IPS DF 4.7 (cell line): ENCODE data around the gene COL6A2.
"Not testable (repeated sequence)": the region's sequence is repeated elsewhere in the genome, so short reads cannot be mapped to it uniquely, and the experiment has no call there.

Experiments used
- DNase-seq: peaks from one replicate; pipeline ENCODE4 v3.0.0-alpha.2; 2013; ENCODE audit warnings: low spot score; ENCODE audit errors: extremely low read depth

Gene COL6A2

GRCh38 chr21:46093668-46094400, 4.1 kb upstream of the COL6A2 start:
- DNase-seq = no peak

GRCh38 chr21:46094401-46095082, 3.4 kb upstream of the COL6A2 start:
- no peak for DNase-seq

- DNase-seq = no peak
Observed at GRCh38 chr21:46095083-46095719, 2.7 kb upstream of the COL6A2 start.

DNA sequence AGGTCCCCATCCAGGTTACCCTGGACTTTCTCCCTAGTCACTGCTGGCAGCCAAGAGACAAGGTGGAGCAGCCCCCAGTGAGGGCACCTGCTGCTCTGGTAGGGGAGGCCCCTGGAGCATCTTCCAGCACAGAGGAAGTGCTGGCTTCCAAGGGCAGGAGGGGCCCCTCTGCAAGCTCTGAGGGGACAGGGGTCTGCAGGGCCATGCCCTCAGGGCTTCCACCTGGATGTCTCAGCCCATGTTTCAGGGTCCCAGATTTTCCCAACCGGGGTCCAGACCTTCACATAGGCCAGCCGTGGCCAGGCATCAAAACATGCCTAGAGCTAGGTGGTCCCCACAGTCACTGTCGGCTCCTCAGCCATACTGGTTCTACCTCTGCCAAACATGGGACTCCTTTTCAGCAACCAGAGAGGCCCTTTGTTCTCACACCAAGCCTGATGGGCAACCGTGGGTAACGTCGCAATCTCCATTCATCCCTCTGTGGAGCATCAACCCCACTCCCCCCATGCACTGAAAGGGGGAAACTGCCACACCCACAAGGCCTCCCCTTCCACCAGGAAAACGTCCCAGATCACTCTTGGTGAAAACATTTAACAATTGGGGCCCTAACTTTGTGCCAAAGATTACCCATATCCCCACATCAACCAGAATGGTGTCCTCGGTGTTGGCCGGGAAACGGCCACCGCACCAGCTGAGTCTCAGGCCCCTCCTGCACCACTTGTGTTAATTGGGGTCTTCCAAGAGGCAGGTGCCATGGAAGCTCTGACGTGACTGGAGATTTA, 1.9 kb upstream of the COL6A2 start:
- no peak for DNase-seq

DNA sequence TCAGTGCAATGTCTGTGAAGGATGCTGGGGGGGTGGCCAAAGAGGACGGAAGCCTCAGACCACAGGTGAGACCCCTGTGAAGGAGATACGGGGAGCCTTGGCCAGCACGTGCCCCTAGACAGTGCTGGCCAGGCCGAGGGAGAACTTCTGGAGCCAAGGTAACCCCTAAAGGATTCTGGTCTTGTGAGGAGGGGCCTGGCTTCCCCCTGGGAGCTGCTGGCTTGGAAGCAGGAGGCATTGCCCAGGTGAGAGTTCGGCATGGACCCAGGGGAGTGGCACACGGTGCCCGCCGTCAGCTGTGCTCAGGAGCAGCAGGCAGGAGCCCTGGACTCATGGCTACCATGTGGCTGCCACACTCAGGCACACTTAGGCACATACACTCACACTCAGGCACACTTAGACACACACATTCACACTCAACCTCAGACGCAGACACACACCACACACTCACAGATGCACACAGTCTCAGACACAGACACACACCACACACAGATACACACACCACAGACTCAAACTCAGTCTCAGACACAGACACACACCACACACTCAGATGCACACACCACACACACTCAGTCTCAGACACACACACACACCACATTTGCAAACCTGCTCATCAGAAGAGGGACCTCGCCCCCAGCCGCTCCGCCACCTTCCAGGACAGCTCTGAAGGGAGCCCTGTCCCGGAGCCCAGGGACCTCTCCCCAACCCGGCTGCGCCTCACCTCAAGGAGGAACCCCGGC, 1.1 kb upstream of the COL6A2 start:
- no peak for DNase-seq

- no peak for DNase-seq
Observed at GRCh38 chr21:46098303-46099141, 610 bp downstream of the COL6A2 start.

GRCh38 chr21:46099476-46099875, 1.6 kb downstream of the COL6A2 start:
- no peak for DNase-seq

DNA sequence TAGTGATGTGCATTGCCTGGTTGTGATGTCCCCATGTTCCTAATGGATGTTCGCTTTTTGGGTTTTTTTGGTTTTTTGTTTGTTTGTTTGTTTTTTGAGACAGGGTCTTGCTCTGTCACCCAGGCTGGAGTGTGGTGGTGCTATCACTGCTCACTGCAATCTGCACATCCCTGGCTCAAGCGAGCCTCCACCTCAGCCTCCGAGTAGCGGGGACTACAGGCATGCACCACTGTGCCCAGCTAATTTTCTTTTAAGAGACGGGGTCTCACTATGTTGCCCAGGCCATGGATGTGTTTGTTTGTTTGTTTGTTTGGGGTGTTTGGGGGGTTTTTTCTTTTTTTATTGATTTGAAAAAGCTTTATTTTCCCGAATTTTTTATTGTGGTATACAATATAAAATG, 2.1 kb downstream of the COL6A2 start:
- DNase-seq = no peak

DNA sequence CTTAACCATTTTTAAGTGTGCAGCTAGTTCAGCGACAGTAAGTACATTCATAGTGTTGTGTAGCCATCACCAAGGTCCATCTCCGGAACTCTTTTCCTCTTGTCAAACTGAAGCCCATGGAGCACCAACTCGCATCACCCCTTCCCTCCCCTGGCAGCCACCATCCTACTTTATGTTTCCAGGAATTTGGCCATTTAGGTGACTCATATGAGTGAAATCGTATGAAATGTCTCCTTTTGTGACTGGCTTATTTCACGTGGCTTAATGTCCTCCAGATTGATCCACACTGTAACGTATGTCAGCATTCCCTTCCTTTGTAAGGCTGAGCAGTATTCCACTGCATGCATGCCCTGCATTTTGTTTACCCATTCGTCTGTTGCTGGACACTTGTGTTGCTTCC, 2.5 kb downstream of the COL6A2 start:
- DNase-seq = no peak

GRCh38 chr21:46100906-46101305, 3.0 kb downstream of the COL6A2 start:
- DNase-seq = no peak

GRCh38 chr21:46104104-46104503, 6.2 kb downstream of the COL6A2 start:
- DNase-seq = no peak

- not testable (repeated sequence) for DNase-seq
Observed at GRCh38 chr21:46107376-46107775, 9.5 kb downstream of the COL6A2 start.

GRCh38 chr21:46108827-46109312, 11.0 kb downstream of the COL6A2 start:
- DNase-seq = no peak

- no peak for DNase-seq
Observed at GRCh38 chr21:46109313-46110221, 11.7 kb downstream of the COL6A2 start.

GRCh38 chr21:46110499-46111192, 12.7 kb downstream of the COL6A2 start:
- DNase-seq = no peak

DNA sequence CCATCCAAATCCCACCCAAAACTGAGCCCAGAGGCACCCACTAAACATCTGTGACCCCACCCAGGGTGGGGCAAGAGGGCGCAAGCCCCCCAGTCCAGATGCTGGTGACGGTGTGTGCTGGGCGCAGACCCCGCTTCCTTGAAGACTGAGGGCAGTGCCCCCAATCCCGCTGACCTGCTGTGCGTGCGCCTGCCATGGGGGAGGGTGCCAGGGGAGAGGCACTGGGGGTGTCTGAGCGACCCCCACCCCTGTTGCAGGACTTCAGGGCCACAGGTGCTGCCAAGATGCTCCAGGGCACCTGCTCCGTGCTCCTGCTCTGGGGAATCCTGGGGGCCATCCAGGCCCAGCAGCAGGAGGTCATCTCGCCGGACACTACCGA, 13.3 kb downstream of the COL6A2 start:
- no peak for DNase-seq

- DNase-seq = no peak
Observed at GRCh38 chr21:46111857-46112724, 14.2 kb downstream of the COL6A2 start.
